Activated naive CD4-positive, alpha-beta T cell treated with anti-CD3 and anti-CD28 coated beads, Interleukin-2, amount 50 U/mL, for 16 hours (primary cell): ENCODE measurements around the gene FAM193A.
A peak's percentile ranks its signal among the peaks of the same experiment; 100 is the strongest.
"Not testable (repeated sequence)": the region's sequence is repeated elsewhere in the genome, so short reads cannot be mapped to it uniquely, and the experiment has no call there.

Source experiments
- DNase-seq: peaks from one replicate; pipeline ENCODE4 v3.0.0-alpha.2; 2020

Gene FAM193A

DNA sequence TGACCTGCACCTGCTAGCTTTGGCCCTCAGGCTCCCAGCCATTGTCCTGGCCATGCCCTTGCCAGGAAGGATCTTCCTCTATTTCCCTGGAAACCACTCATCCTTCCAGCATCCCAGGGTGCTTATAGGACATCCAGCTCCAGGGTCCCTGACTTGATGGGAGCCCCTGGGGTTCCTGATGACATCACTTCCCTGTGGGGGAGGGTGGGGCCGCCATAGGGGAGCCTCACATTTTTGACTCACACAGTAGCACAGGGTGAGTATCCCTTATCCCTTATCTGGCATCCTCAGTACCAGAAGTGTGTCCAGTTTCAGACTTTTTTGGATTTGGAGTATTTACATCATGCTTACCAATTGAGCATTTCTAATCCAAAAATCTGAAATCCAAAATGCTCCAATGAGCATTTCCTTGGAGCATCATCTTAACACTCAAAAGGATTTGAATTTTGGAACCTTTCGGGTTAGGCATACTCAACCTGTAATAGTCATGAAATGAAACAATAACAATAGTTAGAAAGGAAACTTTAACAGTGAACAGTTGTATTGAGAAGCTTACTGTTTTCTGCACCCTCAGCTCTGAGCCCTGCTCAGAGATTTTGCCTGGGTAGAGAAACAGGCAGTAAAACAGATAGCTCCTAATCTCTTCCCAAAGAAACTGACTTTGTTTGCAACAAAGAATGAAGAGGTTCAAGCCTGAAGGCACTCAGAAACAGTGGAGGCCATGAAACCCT is 197.6 kb downstream of the FAM193A start:
- no peak for DNase-seq

DNA sequence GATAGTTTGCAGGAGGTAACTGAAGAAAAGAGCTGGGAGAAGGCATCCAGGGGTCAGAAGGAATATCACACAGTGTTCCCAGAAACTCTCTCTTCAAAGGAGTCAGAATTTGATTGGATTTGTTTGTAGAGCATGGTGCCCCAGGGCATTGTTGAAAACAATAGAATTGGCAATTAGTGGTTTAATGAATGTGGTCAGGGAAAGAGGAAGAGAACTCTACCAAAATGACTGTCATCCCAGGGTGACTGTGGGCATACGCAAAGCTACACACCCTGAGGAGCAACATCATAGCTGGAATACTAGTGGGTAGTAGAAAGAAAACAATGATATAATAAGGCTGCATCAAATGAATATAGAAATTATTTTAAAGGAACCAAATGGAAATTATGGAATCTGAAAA is 198.2 kb downstream of the FAM193A start:
- no peak for DNase-seq

DNA sequence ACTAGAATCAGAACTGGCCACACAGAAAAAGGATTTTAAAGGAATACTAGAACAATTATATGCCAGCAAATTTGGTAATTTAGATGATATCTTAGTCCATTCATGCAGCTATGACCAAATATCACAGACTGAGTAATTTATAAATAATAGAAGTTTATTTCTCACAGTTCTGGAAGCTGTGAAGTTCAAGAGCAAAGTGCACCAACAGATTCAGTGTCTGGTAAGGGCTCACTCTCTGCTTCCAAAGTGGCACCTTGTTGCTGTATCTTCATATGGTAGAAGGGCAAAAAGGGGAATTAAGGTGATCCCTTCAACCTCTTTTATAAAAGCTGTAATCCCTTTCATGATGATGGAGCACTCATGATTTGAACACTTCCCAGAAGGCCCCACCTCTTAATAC is 199.4 kb downstream of the FAM193A start:
- DNase-seq, result no peak

DNA sequence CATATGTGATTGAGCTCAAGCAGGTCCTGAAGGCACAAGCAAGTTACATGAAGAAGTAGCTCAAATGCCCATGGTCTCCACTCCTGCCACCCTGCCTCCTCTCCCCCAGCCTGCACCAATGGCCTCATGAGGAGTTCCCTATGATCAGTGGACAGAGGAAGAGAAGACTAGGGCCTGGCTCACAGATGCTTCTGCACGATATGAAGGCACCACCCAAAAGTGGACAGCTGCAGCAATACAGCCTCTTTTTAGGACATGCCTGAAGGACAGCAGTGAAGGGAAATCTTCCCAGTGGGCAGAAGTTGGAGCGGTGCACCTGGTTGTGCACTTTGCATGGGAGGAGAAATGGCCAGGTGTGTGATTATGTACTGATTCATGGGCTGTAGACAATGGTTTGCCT is 201.8 kb downstream of the FAM193A start:
- DNase-seq, result not testable (repeated sequence)

DNA sequence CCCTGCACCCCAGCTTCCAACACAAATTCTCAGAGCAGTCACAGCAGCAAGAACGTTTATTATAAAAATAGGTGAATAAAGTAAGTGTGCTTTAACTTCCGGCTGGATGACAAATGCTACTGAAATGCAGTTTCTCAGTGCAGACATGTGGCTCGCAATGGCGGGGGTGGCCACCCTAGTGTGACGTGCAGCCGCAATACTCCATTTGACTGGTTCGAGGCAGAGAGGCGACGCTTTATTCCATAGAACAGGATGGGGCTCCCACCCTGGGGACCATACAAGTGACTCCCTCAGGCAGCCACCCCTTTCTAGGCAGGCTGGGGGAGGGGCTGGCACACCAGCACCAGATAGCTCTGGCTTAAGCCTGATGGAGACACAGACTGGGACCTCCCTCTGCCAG is 205.2 kb downstream of the FAM193A start:
- DNase-seq, result no peak

DNA sequence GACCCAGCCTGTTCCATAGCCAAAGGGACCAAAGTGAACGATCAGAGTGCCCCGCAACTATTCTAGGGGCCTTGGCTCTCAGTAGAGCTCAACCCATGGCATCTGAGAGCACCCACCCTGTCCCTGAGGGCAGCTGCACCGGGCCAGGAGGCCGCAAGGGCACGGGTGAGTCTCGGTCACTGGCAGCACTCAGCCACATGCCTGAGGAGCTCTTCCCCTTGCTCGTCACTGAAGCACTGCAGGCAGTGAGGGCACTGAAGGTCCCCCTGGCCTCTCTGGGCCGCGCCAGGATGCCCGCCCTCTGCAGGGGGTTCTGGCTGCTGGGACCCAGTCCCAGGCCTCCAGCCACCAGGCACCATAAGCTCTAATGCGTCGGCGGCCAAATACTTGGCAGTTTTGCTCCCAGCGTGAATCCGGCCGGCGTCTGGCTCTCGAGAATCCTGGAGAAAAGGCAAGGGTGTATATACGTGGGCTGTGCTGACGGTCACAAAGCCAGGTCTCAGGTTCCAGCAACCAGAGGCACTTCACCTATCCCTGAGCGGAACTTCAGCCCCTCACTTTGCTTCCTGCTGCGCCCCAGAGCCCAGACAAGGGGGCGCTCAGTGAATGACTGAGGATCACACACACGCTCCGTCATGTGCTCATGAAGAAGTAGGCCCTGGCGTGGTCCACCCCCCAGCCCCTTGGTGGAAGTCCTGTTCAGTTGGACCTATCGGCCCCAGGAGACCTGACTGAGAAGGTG is 205.8 kb downstream of the FAM193A start:
- DNase-seq, result no peak

DNA sequence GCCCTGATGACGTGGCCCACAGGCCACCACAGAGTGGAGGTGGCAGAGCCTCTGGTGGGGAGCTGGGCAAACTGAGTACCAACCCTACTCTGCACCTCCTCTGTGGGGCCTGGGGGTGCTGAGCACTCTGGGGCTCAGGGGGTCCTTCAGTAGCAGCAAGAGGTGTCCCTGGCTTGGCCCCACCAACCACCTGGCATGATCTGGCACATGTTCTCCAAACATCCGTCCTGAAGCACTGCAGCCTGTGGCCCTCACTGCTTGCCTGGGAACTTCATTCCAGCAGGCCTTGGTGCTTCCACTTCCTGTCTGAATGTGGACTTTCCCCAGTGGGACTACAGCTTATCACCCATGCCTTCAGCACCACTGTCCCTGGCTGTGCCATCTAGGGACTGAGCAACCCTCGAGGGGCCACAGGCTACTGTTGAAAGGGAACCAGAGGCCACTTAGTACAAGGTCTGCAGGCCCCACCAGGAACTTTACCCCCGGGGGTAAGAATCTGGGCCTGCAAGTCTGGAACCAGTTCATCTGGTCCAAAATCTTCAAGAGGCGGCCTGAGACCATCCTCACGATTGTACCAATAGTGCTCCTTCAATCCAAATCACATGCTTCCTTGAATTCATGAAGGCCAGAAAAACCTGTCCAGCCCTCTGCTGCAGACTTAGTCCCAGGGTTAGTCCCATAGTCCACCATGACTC is 206.5 kb downstream of the FAM193A start:
- DNase-seq, result no peak

DNA sequence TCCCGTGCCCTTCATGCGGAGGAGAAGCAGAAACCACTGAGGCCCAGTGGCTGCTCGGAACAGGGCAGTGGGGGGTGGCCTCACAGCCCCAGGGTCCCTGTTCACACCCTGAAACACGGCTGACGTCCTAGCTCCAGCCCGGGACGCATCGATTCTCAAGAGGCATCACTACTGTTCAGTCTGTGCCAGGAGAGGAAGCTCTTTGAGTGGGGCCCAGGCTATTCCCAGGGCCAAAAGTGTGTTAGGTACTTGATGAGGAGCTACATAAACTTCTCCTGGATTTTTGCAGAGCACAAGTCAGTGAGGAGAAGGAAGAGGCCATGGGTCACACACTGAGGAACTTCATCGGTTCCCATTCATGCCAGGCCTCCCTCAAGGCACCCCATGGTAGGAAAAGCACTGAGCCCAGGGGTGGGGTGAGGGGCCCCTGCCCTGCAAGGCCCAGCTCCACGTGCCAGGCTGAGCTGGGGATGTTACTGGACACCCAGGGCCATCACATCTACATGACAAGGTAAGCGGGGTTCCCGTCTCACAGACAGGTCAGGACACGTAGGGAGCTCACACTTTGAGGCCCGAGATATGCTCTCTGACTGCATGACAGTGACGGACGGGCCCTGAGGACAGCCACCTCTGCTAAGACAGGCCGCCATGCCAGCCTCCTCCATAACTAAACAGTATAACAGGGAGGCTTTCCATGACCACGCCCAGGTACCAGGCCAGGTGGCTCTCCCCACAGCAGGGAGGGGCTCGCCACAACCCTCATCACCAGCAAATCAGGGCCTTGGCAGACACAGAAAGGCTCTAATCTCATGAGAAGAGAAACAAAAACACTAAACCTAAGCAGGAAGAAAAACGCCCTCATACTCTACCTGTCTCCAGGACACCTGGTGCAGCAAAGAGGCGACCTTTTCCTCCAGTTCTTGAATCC is 207.3 kb downstream of the FAM193A start:
- no peak for DNase-seq

DNA sequence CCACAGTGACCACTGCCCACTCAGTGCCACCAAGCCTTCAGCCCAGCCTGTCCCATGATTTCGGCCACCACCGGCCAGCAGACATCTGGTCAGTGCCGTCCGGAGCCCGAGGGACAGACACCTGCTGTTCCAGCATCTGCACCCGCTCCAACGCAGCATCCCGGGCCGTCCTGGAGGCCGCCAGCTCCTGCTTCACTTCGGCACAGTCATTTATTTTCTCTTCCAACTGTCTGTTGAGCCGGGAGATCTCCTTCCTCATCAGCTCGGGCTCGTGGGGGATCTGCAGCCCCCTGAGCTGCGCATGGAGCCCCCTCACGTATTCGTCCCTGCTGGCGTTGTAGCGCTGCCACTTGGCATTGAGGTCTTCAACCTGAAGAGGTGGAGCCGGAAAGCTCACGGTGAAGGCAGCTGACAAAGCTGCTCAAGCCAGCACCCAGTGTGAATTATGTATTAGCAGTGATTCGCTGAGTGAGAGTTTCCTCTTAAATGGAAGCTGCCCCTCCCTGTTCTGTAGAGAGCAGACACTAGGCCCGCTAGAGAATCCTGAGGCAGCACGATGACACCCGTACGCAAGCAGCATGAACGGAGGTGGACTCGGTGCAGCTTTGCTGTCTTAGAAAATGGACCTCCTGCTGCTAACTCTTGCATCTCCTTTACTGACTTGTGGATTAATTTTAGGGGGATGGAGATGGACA is 208.3 kb downstream of the FAM193A start:
- no peak for DNase-seq

DNA sequence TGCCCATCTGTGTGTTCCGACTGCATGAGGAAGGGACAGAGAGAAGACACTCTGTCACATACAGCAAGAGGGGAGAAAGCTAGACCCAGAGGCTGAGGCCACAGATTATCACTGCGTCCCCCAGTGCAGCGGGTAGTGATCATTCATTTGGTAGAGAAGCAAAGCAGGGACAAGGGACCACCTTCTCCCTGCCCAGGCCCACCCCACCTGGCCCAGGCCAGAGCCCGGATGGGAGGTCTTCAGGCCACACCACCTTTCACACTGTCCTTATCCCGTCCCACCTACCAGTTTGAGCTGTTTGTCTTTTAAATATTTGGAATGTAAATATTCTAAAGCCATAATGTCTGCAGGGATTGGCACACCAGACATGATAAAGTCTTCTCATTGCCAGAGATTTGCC is 209.1 kb downstream of the FAM193A start:
- no peak for DNase-seq

DNA sequence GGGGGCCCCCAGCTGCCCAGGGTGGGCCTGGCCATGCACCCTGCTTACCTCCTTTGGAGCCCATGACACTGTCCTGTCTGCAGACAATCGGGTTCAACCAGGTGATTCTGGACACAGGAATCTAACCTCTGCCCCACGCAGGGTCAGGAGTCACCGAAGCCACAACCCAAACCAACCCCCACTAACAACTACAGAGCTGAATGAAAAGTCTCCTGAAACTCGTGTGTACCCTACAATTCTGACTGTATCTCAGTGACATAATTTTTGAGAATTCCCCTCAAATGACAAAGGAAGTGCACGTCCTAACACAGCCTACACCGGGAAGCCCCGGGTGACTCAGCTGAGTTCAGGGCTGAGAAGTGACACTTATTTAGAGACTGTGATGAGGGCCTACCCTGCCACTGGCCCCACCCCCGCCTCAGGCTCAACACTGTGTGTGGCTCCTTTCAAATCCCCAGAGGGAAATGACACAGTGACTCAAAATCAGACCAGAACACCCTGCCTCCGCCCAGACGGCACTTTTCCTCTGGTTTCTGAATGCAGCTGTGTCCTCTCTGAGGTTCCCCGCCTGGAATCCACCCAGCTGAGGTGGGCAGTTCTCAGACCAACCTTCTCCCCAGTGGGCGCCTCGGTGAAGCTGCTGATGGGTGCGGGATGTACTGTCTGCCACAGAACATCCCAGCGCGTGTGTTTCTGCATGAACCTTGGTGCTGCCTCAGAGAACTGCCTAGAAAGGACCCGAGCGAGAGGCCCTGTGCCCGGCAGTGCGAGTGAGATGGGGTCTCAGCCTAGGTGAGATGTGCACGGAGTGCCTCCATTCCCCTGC is 209.7 kb downstream of the FAM193A start:
- peak; percentile 96 for DNase-seq

DNA sequence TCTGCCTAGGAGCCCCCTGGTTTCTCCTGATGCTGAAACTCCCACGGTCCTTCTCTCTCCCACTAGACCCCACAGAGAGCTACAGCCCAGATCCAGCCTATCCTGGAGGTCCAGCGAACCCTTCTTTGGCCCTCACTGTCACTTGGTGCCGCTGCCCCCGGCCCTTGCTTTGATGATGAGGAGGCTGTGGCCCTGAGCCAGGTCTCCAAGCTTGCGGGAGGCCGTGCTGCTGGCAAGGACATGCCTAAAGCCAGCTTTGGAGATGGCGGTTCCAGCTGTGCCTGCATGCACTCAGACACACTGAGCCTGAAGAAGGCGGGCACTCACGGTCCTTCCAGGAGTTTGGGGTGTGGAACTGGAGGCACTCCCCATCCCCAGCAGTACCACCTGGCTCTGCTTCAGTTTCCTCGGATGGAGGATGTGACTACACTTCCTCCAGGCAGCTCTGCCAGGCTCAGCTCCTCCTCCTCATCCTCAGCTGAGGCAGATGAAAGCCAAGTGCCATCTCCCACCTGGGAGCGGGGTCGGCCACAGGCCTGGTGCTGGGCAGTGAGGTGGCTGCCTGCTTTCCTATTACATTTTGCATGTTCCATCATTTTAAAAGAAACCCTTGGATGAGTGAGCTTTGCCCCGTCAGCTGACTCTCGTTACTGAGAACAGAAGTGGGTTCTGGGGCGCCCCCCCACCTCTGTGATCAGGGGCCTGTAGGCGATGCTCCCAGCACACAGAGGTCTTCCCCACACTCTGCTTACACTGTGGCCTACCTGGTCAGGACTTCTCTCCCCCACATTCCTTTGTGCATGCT is 210.6 kb downstream of the FAM193A start:
- DNase-seq, result no peak

DNA sequence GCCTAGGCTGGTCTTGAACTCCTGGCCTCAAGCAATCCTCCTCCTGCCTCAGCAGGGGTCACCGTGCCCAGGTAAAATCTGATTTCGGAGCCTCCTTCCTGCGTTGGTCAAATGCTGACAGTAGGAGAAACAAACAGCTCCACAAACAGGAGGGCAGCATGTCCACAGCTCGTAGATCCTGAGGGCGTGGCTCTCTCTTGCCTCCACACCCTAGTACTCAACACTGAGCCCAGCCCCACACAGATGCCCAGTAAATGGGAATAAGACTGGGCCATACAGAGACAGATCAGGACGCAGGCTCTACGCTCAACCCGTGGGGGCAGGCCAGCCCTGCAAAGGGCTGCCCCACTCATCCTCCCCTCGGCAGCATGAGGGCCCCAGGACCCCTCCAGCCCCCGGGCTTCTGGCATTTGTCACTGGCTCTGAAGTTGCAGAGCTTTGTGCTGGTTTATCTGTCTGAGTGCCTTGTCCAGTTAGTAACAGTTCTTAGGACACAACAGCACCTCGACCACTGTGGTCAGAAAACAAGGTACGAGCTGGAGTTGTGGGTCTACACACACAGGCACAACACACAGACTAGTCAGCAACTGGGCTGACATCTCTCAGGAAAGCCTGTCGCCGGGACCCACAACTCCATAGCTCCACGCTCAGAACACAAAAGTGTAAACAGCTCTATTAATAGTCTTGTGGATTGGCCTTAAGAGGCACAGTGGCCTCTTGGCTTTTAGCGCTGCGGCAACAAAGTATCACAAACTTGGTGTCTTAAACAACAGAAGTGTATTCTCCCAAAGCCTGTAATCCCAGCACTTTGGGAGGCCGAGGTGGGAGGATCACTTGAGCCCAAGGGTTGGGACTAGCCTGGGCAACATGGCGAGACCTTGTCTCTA is 214.5 kb downstream of the FAM193A start:
- no peak for DNase-seq

DNA sequence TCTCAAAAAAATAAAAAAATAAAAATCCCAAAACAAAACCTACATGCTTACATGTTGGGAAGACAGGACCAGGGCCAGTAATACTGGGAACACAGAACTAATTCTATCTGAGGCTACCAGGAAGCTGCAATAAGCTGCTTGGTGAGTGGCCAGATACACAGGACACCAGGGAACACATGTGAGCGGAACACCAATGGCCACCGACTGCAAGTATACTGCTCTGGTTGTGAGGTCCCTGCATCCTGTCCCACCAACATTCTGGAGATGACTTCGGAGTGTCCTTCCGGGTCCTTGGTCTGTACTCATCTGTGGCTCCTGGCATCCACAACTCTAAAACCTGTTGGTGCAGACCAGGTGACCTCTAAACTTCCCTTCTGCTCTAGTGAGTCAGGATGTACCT is 217.0 kb downstream of the FAM193A start:
- no peak for DNase-seq

DNA sequence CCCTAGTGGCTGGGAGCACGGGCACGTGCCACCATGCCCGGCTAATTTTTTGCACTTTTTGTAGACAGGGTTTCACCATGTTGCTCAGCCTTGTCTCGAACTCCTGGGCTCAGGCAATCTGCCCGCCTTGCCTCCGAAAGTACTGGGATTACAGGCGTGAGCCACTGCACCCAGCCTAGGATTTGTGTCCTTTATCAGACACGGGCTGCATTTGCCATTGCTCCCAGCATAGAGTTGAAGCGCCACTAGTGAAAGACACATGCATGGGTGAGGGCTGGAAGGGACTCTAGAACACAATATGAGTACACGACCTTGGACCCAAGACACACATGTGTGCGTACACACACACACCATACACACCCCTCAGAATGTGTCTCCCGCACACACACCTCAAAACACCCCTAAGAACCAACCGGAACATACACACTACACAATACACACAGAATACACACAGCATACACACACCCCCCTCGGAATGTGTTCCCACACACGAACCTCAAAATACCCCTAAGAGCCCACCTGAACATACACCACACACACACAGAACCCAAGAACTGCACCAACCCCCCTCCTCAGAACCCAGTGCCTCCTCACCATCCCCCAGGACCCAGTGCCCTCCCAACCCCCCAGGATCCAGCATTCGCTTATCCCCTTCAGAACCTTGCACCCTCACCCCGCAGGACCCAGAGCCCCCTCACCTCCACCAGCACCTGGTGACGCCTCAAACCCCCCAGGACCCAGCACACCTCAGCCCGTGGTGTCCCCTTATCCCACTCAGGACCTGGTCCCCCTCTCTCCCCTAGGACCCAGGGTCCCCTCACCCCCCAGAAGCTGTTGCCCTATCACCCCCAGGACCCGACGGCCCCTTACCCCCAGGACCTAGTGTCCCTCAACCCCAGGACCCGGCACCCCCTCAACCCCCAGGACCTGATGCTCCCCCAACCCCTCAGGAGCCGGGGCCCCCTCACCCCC is 218.7 kb downstream of the FAM193A start:
- no peak for DNase-seq

DNA sequence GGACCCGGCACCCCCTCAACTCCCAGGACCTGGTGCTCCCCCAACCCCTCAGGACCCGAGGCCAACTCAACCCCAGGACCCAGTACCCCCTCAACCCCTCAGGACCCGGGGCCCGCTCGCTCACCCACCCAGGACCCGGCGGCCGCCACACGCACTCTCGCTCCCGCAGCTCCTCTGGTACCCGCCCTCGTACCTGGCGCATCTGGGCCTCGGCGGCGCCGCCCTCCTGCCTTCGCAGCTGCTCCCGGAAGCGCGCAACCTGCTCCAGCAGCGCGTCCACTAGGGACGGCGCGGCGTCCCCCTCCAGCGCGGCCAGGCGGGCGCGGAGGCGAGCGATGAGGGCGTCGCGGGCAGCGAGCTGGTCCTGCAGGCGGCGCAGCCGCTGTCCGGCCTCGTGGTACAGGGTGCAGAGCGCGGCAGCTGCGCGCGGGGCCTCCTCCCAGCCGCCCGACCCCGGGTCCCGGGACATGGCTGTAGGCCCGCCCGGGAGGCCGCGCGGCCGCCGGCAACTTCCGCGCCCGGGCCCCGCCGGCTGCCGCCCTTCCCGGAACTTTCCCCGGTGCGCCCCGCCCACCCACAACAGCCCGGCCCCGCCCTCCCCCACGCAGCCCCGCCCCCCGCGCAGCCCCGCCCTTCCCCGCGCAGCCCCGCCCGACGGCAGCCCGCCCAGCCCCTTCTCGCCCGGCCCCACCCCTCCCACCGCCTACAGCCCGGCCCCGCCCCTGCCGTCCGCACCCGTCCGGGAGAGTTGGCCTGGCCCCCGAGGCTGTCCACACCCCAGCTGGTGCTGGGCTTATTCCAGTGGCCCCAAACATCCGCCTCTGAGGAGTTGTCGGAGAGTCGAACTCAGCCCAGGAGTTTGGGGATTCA is 219.6 kb downstream of the FAM193A start, which contains the start of gene TNIP2:
TNIP2 (minus strand) TSS at position 516 of the 870 bp plus-strand sequence; CDS start at position 469, 47 bp downstream.
- DNase-seq, result peak; percentile 74
